ENCODE data around the gene NCAM1.

Gene NCAM1

DNA sequence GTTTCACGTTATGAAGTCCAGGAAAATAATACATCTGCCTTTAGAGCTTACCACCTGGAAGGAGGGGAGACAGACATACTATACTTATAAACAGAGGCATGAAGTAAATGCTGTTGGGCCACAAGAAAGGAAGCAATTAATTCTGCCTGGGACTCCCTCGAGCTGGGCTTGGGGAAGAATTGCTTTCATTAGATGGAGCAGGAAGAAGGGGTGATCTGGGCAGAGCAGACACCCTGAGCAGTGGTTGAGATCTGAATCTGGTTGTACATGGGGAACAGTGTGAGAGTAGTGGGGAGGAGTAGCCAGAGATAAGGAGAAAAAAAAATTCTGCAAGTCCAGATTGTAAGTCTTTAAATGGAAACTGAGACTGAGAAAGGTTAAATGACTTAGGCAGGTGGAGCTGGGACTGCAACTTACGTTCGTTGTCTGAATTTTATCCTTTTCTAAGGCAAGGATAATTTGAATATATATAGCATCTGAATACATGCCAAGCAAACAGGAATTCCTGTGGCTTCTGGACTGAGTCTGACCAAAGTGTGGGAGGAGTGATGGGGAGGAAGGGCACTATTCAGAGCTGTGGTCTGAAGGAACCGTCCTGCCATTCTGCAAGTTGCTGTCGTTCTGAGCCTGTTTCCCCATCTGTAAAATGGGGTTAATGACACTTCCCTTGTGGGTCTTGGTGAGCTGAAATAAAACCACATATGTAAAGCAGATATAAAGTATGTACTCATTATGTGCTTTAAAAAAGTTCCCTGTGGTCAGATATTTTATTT, 7.9 kb downstream of the NCAM1 start:
- no peak for DNase-seq (ENCODE audit: low read depth in 2 of 2)

- DNase-seq (ENCODE audit: low read depth in 2 of 2): no peak
These were observed 10.0 kb downstream of the NCAM1 start for GRCh38 chr11:112971195-112971594.

DNA sequence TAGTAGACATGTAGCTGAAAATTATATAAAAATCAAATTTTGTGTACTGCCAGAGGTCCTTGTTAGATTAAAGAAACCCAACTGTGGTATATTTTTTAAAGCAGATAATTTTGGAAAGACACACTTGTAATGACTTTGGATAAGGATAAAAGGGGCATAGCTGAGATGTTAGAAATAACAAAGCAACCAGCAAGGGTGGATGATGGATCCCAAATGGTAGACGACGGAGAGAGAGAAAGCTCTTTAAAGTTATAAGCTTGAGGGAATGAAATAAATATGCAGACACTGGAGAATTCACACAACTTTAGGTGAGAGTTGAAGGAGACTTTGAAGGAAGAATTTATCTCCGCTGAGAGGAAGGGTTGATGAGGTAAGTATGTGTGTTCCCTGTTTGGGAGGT, 10.6 kb downstream of the NCAM1 start:
- no peak for DNase-seq (ENCODE audit: low read depth in 2 of 2)

- DNase-seq (ENCODE audit: low read depth in 2 of 2): no peak
These were observed 11.4 kb downstream of the NCAM1 start for GRCh38 chr11:112972399-112973145.

GRCh38 chr11:112975051-112975450, 13.8 kb downstream of the NCAM1 start:
- DNase-seq (ENCODE audit: low read depth in 2 of 2): no peak

DNA sequence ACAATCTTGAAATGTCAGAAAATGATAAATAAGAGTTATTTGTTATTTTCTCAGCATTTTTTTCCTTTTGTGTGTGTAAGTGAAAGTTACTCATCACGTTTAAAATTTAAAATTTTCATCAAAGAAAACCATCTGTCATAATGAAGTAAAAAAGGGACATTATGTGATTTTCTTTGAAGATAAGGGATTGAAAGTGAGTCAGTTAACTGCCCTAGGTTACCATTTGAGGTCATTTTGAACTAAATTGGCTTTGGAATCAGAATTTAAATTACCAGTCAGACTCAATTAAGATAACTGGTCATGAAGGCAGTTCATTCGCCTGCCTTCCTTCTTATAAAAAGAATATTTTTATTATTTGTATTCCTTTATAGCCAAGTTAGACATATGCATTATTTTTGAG, 14.3 kb downstream of the NCAM1 start:
- no peak for DNase-seq (ENCODE audit: low read depth in 2 of 2)

DNA sequence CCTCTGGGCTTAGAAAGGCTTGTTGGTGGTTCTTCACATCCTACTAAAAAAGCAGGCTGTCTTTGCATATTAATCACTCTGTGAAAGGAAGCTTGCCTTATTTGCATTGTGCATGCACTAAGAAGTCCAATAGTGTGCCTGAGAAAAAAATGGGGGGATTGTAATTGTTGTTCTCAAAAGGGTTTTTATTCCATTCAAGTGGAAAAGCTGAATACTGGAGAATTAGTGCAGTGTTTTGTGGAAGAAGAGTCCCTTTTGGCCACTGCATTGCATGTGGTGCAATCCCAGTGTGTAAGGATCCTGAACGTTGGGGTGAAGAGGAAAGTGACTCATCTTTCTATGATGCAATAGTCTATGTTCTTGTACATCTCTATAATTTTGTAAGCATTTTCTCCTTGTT, 16.5 kb downstream of the NCAM1 start:
- DNase-seq (ENCODE audit: low read depth in 2 of 2): no peak

- DNase-seq (ENCODE audit: low read depth in 2 of 2): no peak
These were observed 22.7 kb downstream of the NCAM1 start for GRCh38 chr11:112983887-112984286.

DNA sequence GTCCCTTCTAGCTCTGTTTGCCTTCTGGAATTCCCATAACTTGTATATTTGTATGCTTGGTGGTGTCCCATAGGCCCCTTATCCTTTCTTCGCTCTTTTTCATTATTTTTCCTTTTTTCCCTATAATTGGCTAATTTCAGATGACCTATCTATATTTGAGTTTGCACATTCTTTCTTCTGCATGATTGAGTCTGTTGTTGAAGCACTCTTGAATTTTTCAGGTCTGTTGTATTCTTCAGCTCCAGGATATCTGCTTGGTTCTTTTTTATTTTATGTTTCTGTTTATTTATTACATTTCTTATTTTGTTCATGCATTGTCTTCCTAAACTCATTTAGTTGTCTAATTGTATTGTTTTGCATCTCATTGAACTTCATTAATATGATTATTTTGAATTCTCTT, 28.0 kb downstream of the NCAM1 start:
- DNase-seq (ENCODE audit: low read depth in 2 of 2): no peak

DNA sequence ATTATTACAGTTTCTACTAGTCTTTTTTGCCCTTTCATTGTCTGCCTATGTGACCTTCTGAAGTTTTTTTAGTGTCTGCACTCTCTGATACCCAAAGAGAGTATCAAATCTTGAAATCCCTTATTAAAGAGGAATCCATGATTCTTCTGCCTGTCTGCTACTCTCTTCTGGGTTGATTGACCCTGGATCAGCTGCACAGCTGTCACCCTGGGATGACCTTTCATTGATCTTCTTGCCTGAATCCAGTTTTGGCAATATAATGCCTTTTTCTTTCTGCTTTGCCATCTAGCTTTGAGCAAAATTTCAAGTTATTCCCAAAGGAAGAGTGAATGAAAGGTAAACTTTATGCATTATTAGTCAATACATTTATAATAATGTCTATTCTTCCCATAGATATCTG, 32.6 kb downstream of the NCAM1 start:
- DNase-seq (ENCODE audit: low read depth in 2 of 2): no peak

- DNase-seq (ENCODE audit: low read depth in 2 of 2): no peak
These were observed 34.3 kb downstream of the NCAM1 start for GRCh38 chr11:112995423-112996090.

DNA sequence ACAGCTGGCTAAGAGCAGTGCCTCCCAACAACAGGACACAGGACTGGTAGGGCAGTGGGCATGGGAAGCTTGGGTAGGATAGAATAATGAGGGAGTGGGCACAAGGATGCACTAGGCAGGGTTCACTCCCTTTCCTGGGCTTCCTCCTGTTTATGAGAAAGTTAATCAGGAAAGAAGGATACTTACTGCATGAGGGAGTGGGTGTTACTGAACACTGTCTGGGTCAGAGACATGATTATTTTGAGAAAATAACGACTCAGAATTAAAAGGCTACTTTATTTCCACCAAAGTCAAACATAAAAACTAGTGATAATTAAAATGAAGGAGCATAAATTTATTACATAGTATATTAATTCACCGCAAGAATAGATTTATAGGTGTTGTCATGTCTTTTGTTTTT, 35.8 kb downstream of the NCAM1 start:
- no peak for DNase-seq (ENCODE audit: low read depth in 2 of 2)

DNA sequence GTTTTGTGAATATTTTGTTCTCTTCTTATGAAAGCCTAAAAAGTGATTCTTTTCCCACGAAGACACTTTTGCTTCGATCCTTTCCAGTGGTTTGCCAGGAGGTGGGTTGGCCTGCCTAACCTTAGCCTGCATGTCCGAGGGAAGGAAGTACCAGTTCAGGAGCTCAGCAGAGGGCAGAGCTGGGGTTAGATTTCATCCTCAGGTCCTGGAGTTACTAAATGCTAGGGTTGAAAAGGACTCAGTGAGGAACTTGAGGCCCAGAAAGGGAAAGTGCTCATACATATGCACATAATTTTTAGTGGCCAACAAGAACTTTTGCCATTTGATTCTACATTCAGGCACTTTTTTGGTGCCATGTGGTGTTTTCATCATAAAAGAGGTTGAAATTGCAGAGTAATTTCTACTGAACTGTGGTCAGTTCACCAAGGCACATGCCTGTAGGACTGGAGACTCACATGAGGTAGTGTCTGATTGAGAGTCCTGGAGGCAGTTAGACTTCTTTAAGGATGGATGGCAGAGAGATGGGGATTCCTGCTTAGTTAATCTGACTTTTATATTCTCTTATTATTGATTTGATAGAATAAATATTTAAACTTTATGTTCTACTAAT, 36.7 kb downstream of the NCAM1 start:
- DNase-seq (ENCODE audit: low read depth in 2 of 2): no peak

DNA sequence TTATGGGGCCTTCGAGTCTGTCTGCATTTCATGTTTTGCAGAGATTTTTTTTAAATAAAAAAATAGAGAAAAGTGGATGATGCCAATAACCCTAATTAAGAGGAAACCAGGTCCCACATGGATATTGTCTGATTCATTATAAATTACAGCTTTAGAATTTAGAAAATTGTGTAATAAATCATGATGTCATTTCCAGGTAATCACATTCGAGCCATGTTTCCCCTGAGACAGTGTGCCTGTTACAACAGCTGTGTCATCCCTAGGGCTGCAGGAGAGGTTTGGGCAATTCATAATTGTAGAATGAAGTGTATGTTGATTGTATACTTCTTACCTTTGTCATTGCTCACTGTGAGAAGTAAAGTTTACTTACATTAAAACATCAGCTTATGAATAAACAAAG, 38.3 kb downstream of the NCAM1 start:
- no peak for DNase-seq (ENCODE audit: low read depth in 2 of 2)

GRCh38 chr11:113001709-113002108, 40.5 kb downstream of the NCAM1 start:
- DNase-seq (ENCODE audit: low read depth in 2 of 2): no peak

GRCh38 chr11:113006896-113007445, 45.8 kb downstream of the NCAM1 start:
- no peak for DNase-seq (ENCODE audit: low read depth in 2 of 2)

- DNase-seq (ENCODE audit: low read depth in 2 of 2): no peak
These were observed 53.3 kb downstream of the NCAM1 start for GRCh38 chr11:113014262-113015097.

GRCh38 chr11:113015098-113015455, 53.9 kb downstream of the NCAM1 start:
- DNase-seq (ENCODE audit: low read depth in 2 of 2): no peak

DNA sequence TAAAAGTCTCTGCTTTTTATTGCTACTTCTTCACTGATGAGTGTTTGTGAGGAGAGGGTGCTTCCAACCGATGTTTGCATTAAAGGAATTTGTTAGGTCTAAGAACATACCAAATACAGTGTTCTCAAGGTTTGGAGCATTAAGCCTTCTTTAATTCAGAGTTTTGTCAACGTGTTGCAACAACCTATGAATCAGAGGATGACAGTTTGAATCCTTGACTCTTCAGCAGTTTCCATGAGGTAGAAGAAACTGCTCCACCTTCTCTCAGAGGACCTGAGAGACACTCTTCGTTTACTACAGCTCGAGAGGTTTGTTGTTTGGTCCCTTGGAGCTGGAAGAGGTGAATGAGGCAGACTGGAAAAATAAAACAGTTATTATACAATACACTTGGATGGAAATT, 55.7 kb downstream of the NCAM1 start:
- no peak for DNase-seq (ENCODE audit: low read depth in 2 of 2)

DNA sequence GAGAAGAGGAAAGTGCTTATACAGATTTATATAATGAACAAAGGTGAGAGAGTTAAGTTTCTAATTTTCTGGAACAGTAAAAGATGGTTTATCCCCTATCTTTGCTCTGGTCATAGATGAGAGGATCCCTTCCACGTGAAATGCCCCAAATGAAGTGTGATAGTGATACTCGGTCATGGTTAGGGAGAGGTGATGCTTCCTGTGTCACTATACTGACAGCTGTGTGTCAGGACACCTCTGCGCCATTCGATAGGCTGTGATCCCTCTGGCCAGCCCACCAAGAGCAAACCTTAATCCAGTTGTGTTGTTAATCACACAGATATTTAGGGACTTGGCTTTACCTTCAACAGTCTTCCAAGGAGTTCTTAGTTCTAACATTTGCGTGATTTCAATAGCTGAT, 57.7 kb downstream of the NCAM1 start:
- DNase-seq (ENCODE audit: low read depth in 2 of 2): no peak

DNA sequence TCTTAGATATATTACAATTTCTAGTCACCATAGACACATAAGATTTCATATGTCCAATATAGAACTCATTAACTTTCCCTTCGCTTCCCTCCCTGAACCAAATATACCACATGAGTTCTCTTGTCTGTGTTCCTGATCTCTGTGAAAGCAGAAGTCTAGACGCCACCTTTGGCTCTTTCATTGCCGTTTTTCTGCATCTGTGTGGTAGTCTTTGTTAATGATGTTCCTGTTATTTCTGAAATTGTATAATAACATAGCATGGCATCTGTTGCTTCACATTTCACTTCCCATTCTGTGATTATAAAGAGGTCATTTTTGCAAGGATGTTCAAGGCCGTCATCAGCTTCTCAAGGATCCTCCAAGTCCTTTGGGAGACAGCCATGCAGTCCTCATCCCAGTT, 58.5 kb downstream of the NCAM1 start:
- DNase-seq (ENCODE audit: low read depth in 2 of 2): no peak

Measured in stimulated activated CD4-positive, alpha-beta T cell treated with anti-CD3 and anti-CD28 coated beads, Interleukin-4, amount 100 ng/mL, for 48 hours (primary cell).